ENCODE data around the gene CYB561D2. TPM values are rescaled to one million over a fixed set of nuclear protein-coding genes. Genes with fewer than 3 reads are reported as not detected.

Gene CYB561D2
- total RNA-seq, 1 donor from 2014 or later = 22.3 TPM

DNA sequence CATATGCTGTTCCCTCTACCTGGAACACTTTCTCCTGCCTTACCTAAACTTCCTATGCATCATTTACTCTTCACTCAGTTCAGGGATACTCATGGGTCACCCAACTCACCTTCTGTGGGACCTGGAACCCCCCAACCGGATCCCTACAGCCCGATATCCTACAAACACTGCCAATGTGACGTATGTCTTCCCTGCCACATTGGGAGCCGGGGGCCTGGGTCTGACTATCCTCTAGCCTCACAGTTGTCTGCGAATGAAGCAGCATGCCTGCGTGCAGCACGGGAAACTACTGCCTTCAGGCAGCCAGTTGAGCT is 492 bp upstream of the CYB561D2 start:
- Histone ChIP-seq H3K4me3 (ENCODE audit: low read depth, low read length) (peak overlapping the region; percentile 78), H3K27me3 (ENCODE audit: control insufficient read depth, insufficient read depth, low read length) (no peaks in the 10 kb centered on the region), H3K36me3 (ENCODE audit: control insufficient read depth, insufficient read depth, low read length) (peaks cover 1% of the 10 kb centered on the region)
- TF ChIP-seq, protein P1, sequence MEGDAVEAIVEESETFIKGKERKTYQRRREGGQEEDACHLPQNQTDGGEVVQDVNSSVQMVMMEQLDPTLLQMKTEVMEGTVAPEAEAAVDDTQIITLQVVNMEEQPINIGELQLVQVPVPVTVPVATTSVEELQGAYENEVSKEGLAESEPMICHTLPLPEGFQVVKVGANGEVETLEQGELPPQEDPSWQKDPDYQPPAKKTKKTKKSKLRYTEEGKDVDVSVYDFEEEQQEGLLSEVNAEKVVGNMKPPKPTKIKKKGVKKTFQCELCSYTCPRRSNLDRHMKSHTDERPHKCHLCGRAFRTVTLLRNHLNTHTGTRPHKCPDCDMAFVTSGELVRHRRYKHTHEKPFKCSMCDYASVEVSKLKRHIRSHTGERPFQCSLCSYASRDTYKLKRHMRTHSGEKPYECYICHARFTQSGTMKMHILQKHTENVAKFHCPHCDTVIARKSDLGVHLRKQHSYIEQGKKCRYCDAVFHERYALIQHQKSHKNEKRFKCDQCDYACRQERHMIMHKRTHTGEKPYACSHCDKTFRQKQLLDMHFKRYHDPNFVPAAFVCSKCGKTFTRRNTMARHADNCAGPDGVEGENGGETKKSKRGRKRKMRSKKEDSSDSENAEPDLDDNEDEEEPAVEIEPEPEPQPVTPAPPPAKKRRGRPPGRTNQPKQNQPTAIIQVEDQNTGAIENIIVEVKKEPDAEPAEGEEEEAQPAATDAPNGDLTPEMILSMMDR (IDR thresholded peaks at IDR 0.05; ENCODE audit: insufficient read depth, low read length, poor library complexity, severe bottlenecking) = no peak
- no peak for DNase-seq (ENCODE audit: low read depth)

DNA sequence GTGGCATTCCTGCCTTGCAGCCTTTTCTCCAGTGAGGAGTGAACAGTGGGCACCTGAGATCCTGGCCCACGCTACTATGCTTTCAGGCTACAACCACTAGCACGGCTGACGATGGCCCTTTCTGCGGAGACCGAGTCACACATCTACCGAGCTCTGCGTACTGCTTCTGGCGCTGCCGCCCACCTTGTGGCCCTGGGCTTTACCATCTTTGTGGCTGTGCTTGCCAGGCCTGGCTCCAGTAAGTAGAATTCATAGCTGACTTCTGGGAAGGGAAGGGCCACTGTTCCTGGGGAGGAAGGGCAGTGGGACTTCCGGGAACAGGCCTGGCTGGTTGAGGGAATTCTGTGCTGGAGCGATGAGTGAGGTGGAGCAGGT is 648 bp downstream of the CYB561D2 start:
- no peaks in the 10 kb centered on the region for H3K27me3 ChIP-seq (ENCODE audit: control insufficient read depth, insufficient read depth, low read length)
- TF ChIP-seq, protein P1 (IDR thresholded peaks at IDR 0.05; ENCODE audit: insufficient read depth, low read length, poor library complexity, severe bottlenecking) = no peak
- DNase-seq (ENCODE audit: low read depth) = no peak
- H3K36me3 ChIP-seq (ENCODE audit: control insufficient read depth, insufficient read depth, low read length) = peaks cover 1% of the 10 kb centered on the region
- peak overlapping the region; percentile 78 for H3K4me3 ChIP-seq (ENCODE audit: low read depth, low read length)

DNA sequence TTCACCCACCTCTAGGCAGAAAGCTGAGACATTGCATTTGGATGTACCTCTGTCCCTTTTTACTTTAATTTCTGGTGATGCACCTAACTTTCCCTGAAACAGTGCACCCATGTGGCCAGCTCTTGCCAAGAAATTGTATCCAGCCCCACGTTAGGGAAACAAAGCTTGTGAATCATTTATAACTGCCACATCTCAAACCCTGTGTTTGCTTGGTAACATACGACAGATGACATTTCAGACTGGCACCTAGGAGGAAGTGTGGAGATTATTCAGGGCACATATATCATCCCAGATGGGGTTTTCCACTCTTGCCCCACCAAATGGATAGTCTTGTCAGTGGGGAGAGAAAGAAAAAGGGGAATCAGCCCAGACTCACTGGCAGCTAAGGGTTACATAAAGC is 2.1 kb downstream of the CYB561D2 start:
- peaks cover 2% of the 10 kb centered on the region for H3K36me3 ChIP-seq (ENCODE audit: control insufficient read depth, insufficient read depth, low read length)
- no peak overlapping the region for H3K4me3 ChIP-seq (ENCODE audit: low read depth, low read length)
- TF ChIP-seq, protein P1 (IDR thresholded peaks at IDR 0.05; ENCODE audit: insufficient read depth, low read length, poor library complexity, severe bottlenecking) = peak; percentile 32
- no peak for DNase-seq (ENCODE audit: low read depth)
- H3K27me3 ChIP-seq (ENCODE audit: control insufficient read depth, insufficient read depth, low read length) = no peaks in the 10 kb centered on the region

DNA sequence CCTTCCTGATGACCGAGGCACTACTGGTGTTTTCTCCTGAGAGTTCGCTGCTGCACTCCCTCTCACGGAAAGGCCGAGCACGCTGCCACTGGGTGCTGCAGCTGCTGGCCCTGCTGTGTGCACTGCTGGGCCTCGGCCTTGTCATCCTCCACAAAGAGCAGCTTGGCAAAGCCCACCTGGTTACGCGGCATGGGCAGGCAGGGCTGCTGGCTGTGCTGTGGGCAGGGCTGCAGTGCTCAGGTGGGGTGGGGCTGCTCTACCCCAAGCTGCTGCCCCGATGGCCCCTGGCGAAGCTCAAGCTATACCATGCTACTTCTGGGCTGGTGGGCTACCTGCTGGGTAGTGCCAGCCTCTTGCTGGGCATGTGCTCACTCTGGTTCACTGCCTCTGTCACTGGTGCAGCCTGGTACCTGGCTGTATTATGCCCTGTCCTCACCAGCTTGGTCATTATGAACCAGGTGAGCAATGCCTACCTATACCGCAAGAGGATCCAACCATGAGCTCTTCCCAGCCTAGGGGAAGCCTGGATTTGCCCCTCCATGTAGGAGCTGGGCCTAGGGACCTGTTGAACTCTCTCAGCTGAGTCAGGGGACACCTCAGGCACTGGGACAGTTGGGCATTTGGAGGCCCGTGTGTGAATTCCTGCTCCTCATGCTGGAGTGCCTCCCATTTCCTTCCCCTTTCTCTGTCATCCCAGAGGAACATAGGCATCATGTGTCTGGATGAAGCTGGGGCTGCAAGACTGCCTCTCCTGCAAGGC is 2.8 kb downstream of the CYB561D2 start:
- DNase-seq (ENCODE audit: low read depth) = no peak
- TF ChIP-seq, protein P1 (IDR thresholded peaks at IDR 0.05; ENCODE audit: insufficient read depth, low read length, poor library complexity, severe bottlenecking) = no peak
- Histone ChIP-seq H3K36me3 (ENCODE audit: control insufficient read depth, insufficient read depth, low read length) (peaks cover 2% of the 10 kb centered on the region), H3K4me3 (ENCODE audit: low read depth, low read length) (no peak overlapping the region), H3K27me3 (ENCODE audit: control insufficient read depth, insufficient read depth, low read length) (no peaks in the 10 kb centered on the region)

DNA sequence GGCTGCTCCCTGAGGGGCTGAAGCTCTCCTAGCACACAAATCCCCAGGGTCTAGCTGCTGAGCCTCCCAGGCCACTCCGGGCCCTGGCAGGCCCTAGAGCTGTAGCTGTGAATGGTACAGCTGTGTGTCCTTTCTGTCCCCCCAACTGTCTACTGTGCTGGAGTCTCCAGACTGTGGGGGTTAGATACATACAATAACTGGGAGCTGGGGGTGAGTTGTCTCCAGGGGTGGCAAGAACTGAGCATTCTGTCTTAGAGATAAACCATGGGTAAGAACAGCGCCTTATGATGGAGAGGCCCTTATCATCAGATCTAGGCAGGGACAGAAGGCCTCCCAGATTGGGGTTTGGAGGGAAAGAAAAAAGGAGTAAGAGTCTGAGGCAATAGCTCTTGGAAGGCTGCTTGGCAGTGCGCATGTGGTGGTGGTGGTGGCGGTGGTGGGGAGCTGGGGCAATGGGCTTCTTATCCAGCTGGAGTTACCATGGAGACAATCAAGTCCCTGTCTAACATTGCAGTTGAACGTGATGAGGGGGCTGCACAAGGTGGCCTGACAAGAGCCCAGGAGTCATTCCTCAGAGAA is 3.6 kb downstream of the CYB561D2 start:
- peaks cover 2% of the 10 kb centered on the region for H3K36me3 ChIP-seq (ENCODE audit: control insufficient read depth, insufficient read depth, low read length)
- DNase-seq (ENCODE audit: low read depth) = no peak
- TF ChIP-seq, protein P1 (IDR thresholded peaks at IDR 0.05; ENCODE audit: insufficient read depth, low read length, poor library complexity, severe bottlenecking) = no peak

DNA sequence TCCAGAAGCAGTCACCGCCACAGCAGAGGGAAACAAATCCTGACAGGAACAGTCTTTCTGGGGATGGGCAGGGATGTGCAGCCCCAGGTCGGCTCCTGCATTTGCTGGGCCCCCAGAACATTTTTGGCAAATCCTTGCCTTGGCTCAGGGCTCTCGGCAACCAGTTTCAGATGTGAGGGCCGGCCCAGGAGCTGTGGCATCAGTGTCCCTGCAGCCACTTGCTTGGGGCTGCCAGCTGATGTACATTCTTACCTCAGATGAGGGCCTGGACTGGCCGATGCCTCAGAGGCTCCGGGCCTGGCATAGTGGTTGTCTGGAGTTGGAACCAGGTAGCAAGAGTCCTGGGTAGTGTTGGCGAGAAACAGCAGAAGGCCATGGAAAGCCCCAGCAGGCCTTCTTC is 4.2 kb downstream of the CYB561D2 start:
- no peak for DNase-seq (ENCODE audit: low read depth)
- H3K4me3 ChIP-seq (ENCODE audit: low read depth, low read length) = no peak overlapping the region
- TF ChIP-seq, protein P1 (IDR thresholded peaks at IDR 0.05; ENCODE audit: insufficient read depth, low read length, poor library complexity, severe bottlenecking) = no peak
- H3K36me3 ChIP-seq (ENCODE audit: control insufficient read depth, insufficient read depth, low read length) = peaks cover 2% of the 10 kb centered on the region
- H3K27me3 ChIP-seq (ENCODE audit: control insufficient read depth, insufficient read depth, low read length) = no peaks in the 10 kb centered on the region

More for the DNA sequence above, 3.6 kb downstream of the CYB561D2 start:
- H3K4me3 ChIP-seq (ENCODE audit: low read depth, low read length) = no peak overlapping the region
- H3K27me3 ChIP-seq (ENCODE audit: control insufficient read depth, insufficient read depth, low read length) = no peaks in the 10 kb centered on the region
